Chondrocyte (in vitro differentiated cells): ENCODE measurements around the gene OR51M1. TPM values are rescaled to one million over a fixed set of nuclear protein-coding genes. Genes with fewer than 3 reads are reported as not detected.

Experiments used
- DNase-seq: peaks from one replicate; pipeline ENCODE4 v3.0.0; 2021; ENCODE audit warnings: mixed read lengths, low spot score
- H3K27ac Mint-ChIP-seq: one replicate; pipeline ENCODE4 v1.8.0; 2021; ENCODE audit warnings: mild to moderate bottlenecking, moderate library complexity, mixed read lengths; ENCODE audit not compliant: unreplicated experiment
- H3K27me3 Mint-ChIP-seq: 2 replicates; pipeline ENCODE4 v1.8.0; 2021; ENCODE audit warnings: low read depth, mixed read lengths
- H3K36me3 Mint-ChIP-seq: 2 replicates; pipeline ENCODE4 v1.8.0; 2021; ENCODE audit warnings: low read depth, mixed read lengths
- H3K4me1 Mint-ChIP-seq: 2 replicates; pipeline ENCODE4 v1.8.0; 2021; ENCODE audit warnings: low read depth, mild to moderate bottlenecking, mixed read lengths
- H3K4me3 Mint-ChIP-seq: one replicate; pipeline ENCODE4 v1.8.0; 2021; ENCODE audit warnings: mild to moderate bottlenecking, moderate library complexity, mixed read lengths; ENCODE audit not compliant: unreplicated experiment
- H3K9me3 Mint-ChIP-seq: 2 replicates; pipeline ENCODE4 v1.8.0; 2021; ENCODE audit warnings: low read depth, mixed read lengths
- CTCF ChIP-seq: fragments of 200-600 bp; sonication (generic); IDR thresholded peaks from 2 replicates; pipeline ENCODE4 v1.5.0; 2021; ENCODE audit warnings: antibody characterized with exemption, mild to moderate bottlenecking, moderate library complexity
- total RNA-seq: library from RNA; stranded (reverse); gene quantifications from 3 replicates; pipeline ENCODE4 v1.2.1, GENCODE V29; 2021

The OR51M1 gene
- total RNA-seq, 1 donor from 2014 or later, result not detected

GRCh38 chr11:5367448-5368074 lies 16.1 kb upstream of the OR51M1 start:
- no peak for DNase-seq
- H3K36me3 Mint-ChIP-seq, result no peaks in the 10 kb centered on the region
- H3K9me3 Mint-ChIP-seq, result peaks cover under 1% of the 10 kb centered on the region
- H3K27ac Mint-ChIP-seq, result peak overlapping the region; percentile 78
- no peak for TF ChIP-seq CTCF
- peaks cover 38% of the 10 kb centered on the region for H3K4me1 Mint-ChIP-seq
- H3K27me3 Mint-ChIP-seq, result peaks cover 3% of the 10 kb centered on the region
- no peak overlapping the region for H3K4me3 Mint-ChIP-seq

GRCh38 chr11:5368502-5369043 lies 15.0 kb upstream of the OR51M1 start:
- TF ChIP-seq CTCF, result no peak
- Mint-ChIP-seq H3K9me3 (peaks cover 8% of the 10 kb centered on the region), H3K4me3 (no peak overlapping the region), H3K27ac (no peak overlapping the region), H3K36me3 (no peaks in the 10 kb centered on the region), H3K4me1 (peaks cover 38% of the 10 kb centered on the region), H3K27me3 (peaks cover 3% of the 10 kb centered on the region)
- no peak for DNase-seq

- no peak overlapping the region for H3K27ac Mint-ChIP-seq
- H3K9me3 Mint-ChIP-seq, result peaks cover 8% of the 10 kb centered on the region
- no peaks in the 10 kb centered on the region for H3K36me3 Mint-ChIP-seq
- H3K4me1 Mint-ChIP-seq, result peaks cover 28% of the 10 kb centered on the region
- DNase-seq, result no peak
- H3K4me3 Mint-ChIP-seq, result no peak overlapping the region
- H3K27me3 Mint-ChIP-seq, result peaks cover 3% of the 10 kb centered on the region
- TF ChIP-seq CTCF, result peak; percentile 72
Observed at GRCh38 chr11:5369789-5370188, 13.8 kb upstream of the OR51M1 start.

GRCh38 chr11:5380740-5381342 lies 2.8 kb upstream of the OR51M1 start:
- Mint-ChIP-seq H3K27me3 (peaks cover 32% of the 10 kb centered on the region), H3K36me3 (no peaks in the 10 kb centered on the region), H3K27ac (no peak overlapping the region), H3K4me3 (no peak overlapping the region), H3K4me1 (no peaks in the 10 kb centered on the region), H3K9me3 (no peaks in the 10 kb centered on the region)
- peak; percentile 91 for TF ChIP-seq CTCF
- no peak for DNase-seq

GRCh38 chr11:5384335-5384734 lies 723 bp downstream of the OR51M1 start:
- DNase-seq, result no peak
- Mint-ChIP-seq H3K36me3 (no peaks in the 10 kb centered on the region), H3K27ac (no peak overlapping the region), H3K4me1 (no peaks in the 10 kb centered on the region), H3K27me3 (peaks cover 27% of the 10 kb centered on the region), H3K9me3 (no peaks in the 10 kb centered on the region), H3K4me3 (no peak overlapping the region)
- no peak for TF ChIP-seq CTCF
